NCI-H82 (cell line): ENCODE measurements around the gene SMNDC1.
"Not testable (repeated sequence)": the region's sequence is repeated elsewhere in the genome, so short reads cannot be mapped to it uniquely, and the experiment has no call there.

Source experiments
- DNase-seq: peaks from one replicate; lab custom pipeline; 2025; lab: John Stamatoyannopoulos, UW

SMNDC1 gene

DNA sequence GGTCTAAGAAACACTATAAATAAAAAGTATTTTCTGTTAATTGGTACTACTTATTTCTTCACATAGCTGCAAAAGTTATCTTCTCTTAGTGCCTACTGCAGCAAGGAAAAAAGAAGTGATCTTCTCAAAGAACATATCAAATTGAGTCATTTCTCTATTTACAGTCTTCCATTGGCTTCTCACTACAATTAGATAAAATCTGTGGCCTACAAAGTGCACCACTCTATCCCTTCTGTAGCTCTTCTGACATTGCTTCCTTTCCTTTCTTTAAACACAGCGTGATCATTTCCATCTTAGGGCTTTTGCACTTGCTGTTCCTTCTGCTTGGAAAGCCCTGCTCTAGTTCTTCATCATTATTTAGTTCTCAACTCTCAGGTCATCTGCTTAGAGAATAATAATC lies 52.6 kb downstream of the SMNDC1 start:
- DNase-seq, result no peak

GRCh38 chr10:110251392-110251791 lies 53.3 kb downstream of the SMNDC1 start:
- not testable (repeated sequence) for DNase-seq

GRCh38 chr10:110249489-110249888 lies 55.2 kb downstream of the SMNDC1 start:
- not testable (repeated sequence) for DNase-seq

DNA sequence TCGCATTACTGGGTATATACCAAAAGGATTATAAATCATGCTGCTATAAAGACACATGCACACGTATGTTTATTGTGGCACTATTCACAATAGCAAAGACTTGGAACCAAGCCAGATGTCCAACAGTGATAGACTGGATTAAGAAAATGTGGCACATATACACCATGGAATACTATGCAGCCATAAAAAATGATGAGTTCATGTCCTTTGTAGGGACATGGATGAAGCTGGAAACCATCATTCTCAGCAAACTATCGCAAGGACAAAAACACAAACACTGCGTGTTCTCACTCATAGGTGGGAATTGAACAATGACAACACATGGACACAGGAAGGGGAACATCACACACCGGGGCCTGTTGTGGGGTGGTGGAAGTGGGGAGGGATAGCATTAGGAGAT lies 56.9 kb downstream of the SMNDC1 start:
- DNase-seq, result not testable (repeated sequence)

DNA sequence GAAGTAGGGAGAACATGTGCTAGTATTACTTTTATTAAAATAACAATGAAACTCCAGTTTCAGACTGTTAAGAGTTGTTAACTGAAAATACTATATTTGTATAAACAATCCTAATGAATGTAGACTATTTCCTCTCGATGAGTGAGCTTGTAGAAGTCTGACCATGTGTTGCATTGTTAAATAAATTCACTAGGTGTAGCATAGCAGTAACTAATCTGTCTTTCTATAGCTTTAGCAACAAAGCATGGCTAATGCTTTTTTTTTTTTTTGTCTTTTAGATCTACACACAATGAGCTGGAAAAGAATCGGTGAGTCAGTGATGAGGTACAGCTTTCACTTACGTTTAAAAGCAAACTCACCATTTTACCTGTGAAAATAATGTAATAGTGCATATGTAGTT lies 60.2 kb downstream of the SMNDC1 start:
- no peak for DNase-seq

- DNase-seq, result no peak
Measured at GRCh38 chr10:110242511-110242910, 62.2 kb downstream of the SMNDC1 start.

- no peak for DNase-seq
Measured at GRCh38 chr10:110241841-110242240, 62.9 kb downstream of the SMNDC1 start.

GRCh38 chr10:110241407-110241806 lies 63.3 kb downstream of the SMNDC1 start:
- DNase-seq, result no peak
